Bronchial epithelial cell (primary cell): ENCODE measurements around the gene ROS1. TPM values are rescaled to one million over a fixed set of nuclear protein-coding genes. Genes with fewer than 3 reads are reported as not detected.
"Not testable (repeated sequence)": the region's sequence is repeated elsewhere in the genome, so short reads cannot be mapped to it uniquely, and the experiment has no call there.

Experiments used
- DNase-seq: peaks from one replicate; pipeline ENCODE4 v3.0.0-alpha.2; 2010; ENCODE audit warnings: low read depth
- FAIRE-seq: peaks from 2 replicates; lab custom pipeline; 2011; peaks lifted over from hg19 to GRCh38; lab: Jason Lieb, UNC
- H3K27me3 ChIP-seq: 2 replicates; pipeline ENCODE4 v1.5.1; 2011; ENCODE audit warnings: low read length; ENCODE audit not compliant: control insufficient read depth, insufficient read depth
- H3K36me3 ChIP-seq: 2 replicates; pipeline ENCODE4 v1.5.1; 2011; ENCODE audit warnings: low read length; ENCODE audit not compliant: control insufficient read depth, insufficient read depth
- H3K4me3 ChIP-seq: 2 replicates; pipeline ENCODE4 v1.5.1; 2011; ENCODE audit warnings: mild to moderate bottlenecking, low read depth, low read length, control low read depth
- CTCF ChIP-seq: IDR thresholded peaks from 2 replicates; pipeline ENCODE4 v1.5.1; 2011; ENCODE audit warnings: mild to moderate bottlenecking, moderate library complexity, low read length, control low read depth, inconsistent platforms; ENCODE audit not compliant: insufficient read depth, severe bottlenecking
- total RNA-seq: library from RNA; depleted of rRNA; stranded (reverse); fragments of >200 nt; gene quantifications from 2 replicates; pipeline ENCODE4 v1.2.1, GENCODE V29; 2014

Gene ROS1
- total RNA-seq, 1 donor from 2014 or later: 0.26 TPM

- Histone ChIP-seq H3K36me3 (no peaks in the 10 kb centered on the region), H3K27me3 (no peaks in the 10 kb centered on the region), H3K4me3 (no peak overlapping the region)
- TF ChIP-seq CTCF: no peak
- no peak for DNase-seq
- no peak for FAIRE-seq
Observed at GRCh38 chr6:117448011-117448410, 22.3 kb upstream of the ROS1 start.

- FAIRE-seq (no peak), DNase-seq (no peak)
- no peaks in the 10 kb centered on the region for H3K27me3 ChIP-seq
Observed at GRCh38 chr6:117446861-117447260, 21.1 kb upstream of the ROS1 start.

GRCh38 chr6:117444600-117444999 lies 18.9 kb upstream of the ROS1 start:
- FAIRE-seq: no peak

More at GRCh38 chr6:117446861-117447260, 21.1 kb upstream of the ROS1 start:
- H3K4me3 ChIP-seq: no peak overlapping the region
- TF ChIP-seq CTCF: no peak
- H3K36me3 ChIP-seq: no peaks in the 10 kb centered on the region

GRCh38 chr6:117442313-117442712 lies 16.6 kb upstream of the ROS1 start:
- H3K27me3 ChIP-seq, H3K36me3 ChIP-seq, H3K4me3 ChIP-seq, FAIRE-seq: not testable (repeated sequence)
- peak; percentile 31 for DNase-seq

More at GRCh38 chr6:117444600-117444999, 18.9 kb upstream of the ROS1 start:
- TF ChIP-seq CTCF: no peak
- DNase-seq: peak; percentile 63
- no peaks in the 10 kb centered on the region for H3K27me3 ChIP-seq
- no peaks in the 10 kb centered on the region for H3K36me3 ChIP-seq
- H3K4me3 ChIP-seq: no peak overlapping the region

- TF ChIP-seq CTCF: no peak
- DNase-seq: peak; percentile 96
- Histone ChIP-seq H3K36me3 (no peaks in the 10 kb centered on the region), H3K4me3 (no peak overlapping the region), H3K27me3 (no peaks in the 10 kb centered on the region)
- FAIRE-seq: no peak
Observed at GRCh38 chr6:117441824-117442264, 16.1 kb upstream of the ROS1 start.

- Histone ChIP-seq H3K4me3 (no peak overlapping the region), H3K27me3 (no peaks in the 10 kb centered on the region), H3K36me3 (no peaks in the 10 kb centered on the region)
- no peak for TF ChIP-seq CTCF
- FAIRE-seq (no peak), DNase-seq (peak; percentile 97)
Observed at GRCh38 chr6:117440706-117441525, 15.2 kb upstream of the ROS1 start.
